ENCODE results near the gene CRIP1. TPM values are rescaled to one million over a fixed set of nuclear protein-coding genes. Genes with fewer than 3 reads are reported as not detected.

CRIP1 gene
- total RNA-seq, 1 donor from 2014 or later, result 59.4 TPM

- DNase-seq, result no peak
- ATAC-seq, result no peak
- intact Hi-C loops (cut with micrococcal nuclease), result no loop called here
These were observed 50.2 kb downstream of the CRIP1 start for GRCh38 chr14:105536691-105537579.

GRCh38 chr14:105537580-105538474 is 51.1 kb downstream of the CRIP1 start:
- intact Hi-C loops (cut with micrococcal nuclease), result no loop called here
- ATAC-seq (peak; percentile 76), DNase-seq (peak; percentile 77)

Other genes starting within 250 kb of the CRIP1 start
- 51.6 TPM for gene BTBD6, start 238.4 kb upstream of the CRIP1 start, total RNA-seq
- 20.3 TPM for gene BRF1, start 185.9 kb upstream of the CRIP1 start, total RNA-seq
- 76.2 TPM for gene PACS2, start 172.1 kb upstream of the CRIP1 start, total RNA-seq
- gene TEX22, start 88.3 kb upstream of the CRIP1 start, total RNA-seq, result 1.6 TPM
- gene MTA1, start 67.1 kb upstream of the CRIP1 start, total RNA-seq, result 201 TPM
- gene CRIP2, start 12.1 kb upstream of the CRIP1 start, total RNA-seq, result 1,036 TPM
- gene TEDC1, start 4.4 kb downstream of the CRIP1 start, total RNA-seq, result 5.1 TPM
- gene TMEM121, start 39.7 kb downstream of the CRIP1 start, total RNA-seq, result 4.0 TPM